B cell (primary cell): ENCODE results near the gene CYFIP1.

Experiments
- EZH2 ChIP-seq: IDR thresholded peaks from 2 replicates; pipeline ENCODE4 v1.6.1; 2012; ENCODE audit warnings: borderline replicate concordance, low read depth, mild to moderate bottlenecking, moderate library complexity, low read length; ENCODE audit not compliant: insufficient read depth, poor library complexity, severe bottlenecking
- TF ChIP-seq, protein P1 (sequence below): fragments of 200-600 bp; IDR thresholded peaks from one replicate; pipeline ENCODE4 v1.8.0; 2022; ENCODE audit warnings: antibody characterized with exemption, mild to moderate bottlenecking

DNA sequence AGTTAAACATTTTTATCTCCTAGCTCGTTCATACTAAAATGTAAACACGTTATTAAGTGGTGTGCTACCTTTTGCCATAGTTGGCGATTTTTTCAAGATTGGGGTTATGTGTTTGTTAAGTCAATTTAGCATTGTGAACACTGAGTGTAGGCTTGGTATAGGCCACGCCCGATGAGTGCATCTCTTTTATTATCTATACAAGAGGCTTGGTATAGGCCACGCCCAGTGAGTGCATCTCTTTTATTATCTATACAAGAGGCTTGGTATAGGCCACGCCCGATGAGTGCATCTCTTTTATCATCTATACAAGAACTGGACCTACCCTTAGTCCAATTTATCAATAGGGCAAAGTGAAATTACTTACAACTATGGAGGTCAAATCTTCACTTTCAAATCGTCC is 71.3 kb downstream of the CYFIP1 start:
- TF ChIP-seq, protein P1, sequence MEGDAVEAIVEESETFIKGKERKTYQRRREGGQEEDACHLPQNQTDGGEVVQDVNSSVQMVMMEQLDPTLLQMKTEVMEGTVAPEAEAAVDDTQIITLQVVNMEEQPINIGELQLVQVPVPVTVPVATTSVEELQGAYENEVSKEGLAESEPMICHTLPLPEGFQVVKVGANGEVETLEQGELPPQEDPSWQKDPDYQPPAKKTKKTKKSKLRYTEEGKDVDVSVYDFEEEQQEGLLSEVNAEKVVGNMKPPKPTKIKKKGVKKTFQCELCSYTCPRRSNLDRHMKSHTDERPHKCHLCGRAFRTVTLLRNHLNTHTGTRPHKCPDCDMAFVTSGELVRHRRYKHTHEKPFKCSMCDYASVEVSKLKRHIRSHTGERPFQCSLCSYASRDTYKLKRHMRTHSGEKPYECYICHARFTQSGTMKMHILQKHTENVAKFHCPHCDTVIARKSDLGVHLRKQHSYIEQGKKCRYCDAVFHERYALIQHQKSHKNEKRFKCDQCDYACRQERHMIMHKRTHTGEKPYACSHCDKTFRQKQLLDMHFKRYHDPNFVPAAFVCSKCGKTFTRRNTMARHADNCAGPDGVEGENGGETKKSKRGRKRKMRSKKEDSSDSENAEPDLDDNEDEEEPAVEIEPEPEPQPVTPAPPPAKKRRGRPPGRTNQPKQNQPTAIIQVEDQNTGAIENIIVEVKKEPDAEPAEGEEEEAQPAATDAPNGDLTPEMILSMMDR: no peak
- TF ChIP-seq EZH2: no peak
